Prostate gland (tissue), 2 donors: ENCODE measurements around the gene FBXO42. TPM values are rescaled to one million over a fixed set of nuclear protein-coding genes. Genes with fewer than 3 reads are reported as not detected.
"Not testable (repeated sequence)": the region's sequence is repeated elsewhere in the genome, so short reads cannot be mapped to it uniquely, and the experiment has no call there.

ENCODE experiments used
- DNase-seq: peaks from one replicate; pipeline ENCODE4 v3.0.0-alpha.2; 2019; ENCODE audit warnings: low spot score
- H3K27ac ChIP-seq, 2 donors: fragments of 200-600 bp; sonication (generic); 2 replicates each; pipeline ENCODE4 v1.5.1; 2017 to 2019
- H3K27me3 ChIP-seq: fragments of 200-600 bp; sonication (generic); replicated peaks from 2 replicates; pipeline ENCODE4 v1.5.1; 2019; ENCODE audit not compliant: insufficient read depth
- H3K36me3 ChIP-seq, 2 donors: fragments of 200-600 bp; sonication (generic); 1 replicate in 1 of 2; 2 replicates in 1 of 2; pipeline versions ENCODE4 v1.5.1 to v1.8.1; 2017 to 2019
- H3K4me1 ChIP-seq: fragments of 200-600 bp; sonication (generic); replicated peaks from 2 replicates; pipeline ENCODE4 v1.5.1; 2019
- H3K4me3 ChIP-seq, 2 donors: fragments of 200-600 bp; sonication (generic); 2 replicates each; pipeline ENCODE4 v1.5.1; 2017 to 2019
- H3K9me3 ChIP-seq: fragments of 200-600 bp; sonication (generic); 2 replicates; pipeline ENCODE4 v1.5.1; 2017
- POLR2A ChIP-seq: fragments of 450-650 bp; IDR thresholded peaks from one replicate; pipeline ENCODE4 v1.6.1; 2016; ENCODE audit warnings: antibody characterized with exemption, mild to moderate bottlenecking
- POLR2AphosphoS5 ChIP-seq: sonication (generic); formaldehyde crosslinking; IDR thresholded peaks from one replicate; pipeline ENCODE4 v1.6.1; 2017; ENCODE audit warnings: antibody characterized with exemption
- WGBS: methylation state at CpG from one replicate; pipeline ENCODE4 v1.1.5; 2018; 5-methylcytosine and 5-hydroxymethylcytosine counted together
- intact Hi-C: fragments of 100-400 bp; cut with DNase I; formaldehyde crosslinking; loops from one replicate; pipeline ENCODE4 v1.14.2; 2022
- total RNA-seq, 2 donors: library from RNA; depleted of rRNA; stranded (reverse); fragments of >200 nt; gene quantifications; one replicate each; pipeline ENCODE4 v1.1.0, GENCODE V29; 2016
- TF ChIP-seq, protein P1 (sequence below), 4 experiments: fragments of 200-600 bp in 2 of 4; fragments of 450-650 bp in 2 of 4; sonication (generic) in 2 of 4; IDR thresholded peaks; 1 replicate in 3 of 4; 2 replicates in 1 of 4; pipeline ENCODE4 v1.5.1; 2016 to 2019; ENCODE audit warnings: antibody characterized with exemption in 4 of 4, mild to moderate bottlenecking in 2 of 4, moderate library complexity in 2 of 4

The FBXO42 gene
- total RNA-seq, 2 donors from 2014 or later = 26.6 to 52.6 TPM

DNA sequence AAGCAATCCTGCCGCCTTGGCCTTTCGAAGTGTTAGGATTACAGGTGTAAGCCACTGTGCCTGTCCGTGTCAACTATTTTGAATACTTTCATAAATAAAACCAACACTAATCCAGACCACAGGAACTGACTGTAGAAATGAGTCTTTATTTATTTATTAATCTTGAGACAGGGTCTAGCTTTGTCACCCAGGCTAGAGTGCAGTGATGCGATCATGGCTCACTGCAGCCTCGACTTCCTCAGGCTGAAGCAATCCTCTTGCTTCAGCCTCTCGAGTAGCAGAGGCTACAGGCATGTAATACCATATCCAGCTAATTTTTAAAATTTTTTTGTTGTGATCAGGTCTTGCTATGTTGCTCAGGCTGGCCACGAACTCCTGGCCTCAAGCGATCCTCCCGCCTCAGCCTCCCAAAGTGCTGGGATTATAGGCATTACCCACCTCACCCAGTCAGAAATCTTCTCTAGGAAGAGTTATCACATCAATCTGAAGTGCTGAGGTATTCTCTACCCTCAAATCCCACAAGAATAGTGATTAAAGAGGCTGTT lies 93.6 kb downstream of the FBXO42 start:
- TF ChIP-seq POLR2A = no peak
- TF ChIP-seq, protein P1, sequence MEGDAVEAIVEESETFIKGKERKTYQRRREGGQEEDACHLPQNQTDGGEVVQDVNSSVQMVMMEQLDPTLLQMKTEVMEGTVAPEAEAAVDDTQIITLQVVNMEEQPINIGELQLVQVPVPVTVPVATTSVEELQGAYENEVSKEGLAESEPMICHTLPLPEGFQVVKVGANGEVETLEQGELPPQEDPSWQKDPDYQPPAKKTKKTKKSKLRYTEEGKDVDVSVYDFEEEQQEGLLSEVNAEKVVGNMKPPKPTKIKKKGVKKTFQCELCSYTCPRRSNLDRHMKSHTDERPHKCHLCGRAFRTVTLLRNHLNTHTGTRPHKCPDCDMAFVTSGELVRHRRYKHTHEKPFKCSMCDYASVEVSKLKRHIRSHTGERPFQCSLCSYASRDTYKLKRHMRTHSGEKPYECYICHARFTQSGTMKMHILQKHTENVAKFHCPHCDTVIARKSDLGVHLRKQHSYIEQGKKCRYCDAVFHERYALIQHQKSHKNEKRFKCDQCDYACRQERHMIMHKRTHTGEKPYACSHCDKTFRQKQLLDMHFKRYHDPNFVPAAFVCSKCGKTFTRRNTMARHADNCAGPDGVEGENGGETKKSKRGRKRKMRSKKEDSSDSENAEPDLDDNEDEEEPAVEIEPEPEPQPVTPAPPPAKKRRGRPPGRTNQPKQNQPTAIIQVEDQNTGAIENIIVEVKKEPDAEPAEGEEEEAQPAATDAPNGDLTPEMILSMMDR (IDR thresholded peaks at IDR 0.05) = no peak
- TF ChIP-seq POLR2AphosphoS5 = no peak
- no peak for DNase-seq
- no peaks in the 10 kb centered on the region for H3K27me3 ChIP-seq
- no peak overlapping the region for H3K4me3 ChIP-seq
- 96% methylated on average over 9 of the region's 9 CpGs for WGBS
- peaks cover 6% of the 10 kb centered on the region for H3K4me1 ChIP-seq
- H3K9me3 ChIP-seq = no peaks in the 10 kb centered on the region
- peaks cover 2 to 4% of the 10 kb centered on the region in 2 donors for H3K36me3 ChIP-seq
- intact Hi-C loops = no loop called here
- H3K27ac ChIP-seq = no peak overlapping the region

DNA sequence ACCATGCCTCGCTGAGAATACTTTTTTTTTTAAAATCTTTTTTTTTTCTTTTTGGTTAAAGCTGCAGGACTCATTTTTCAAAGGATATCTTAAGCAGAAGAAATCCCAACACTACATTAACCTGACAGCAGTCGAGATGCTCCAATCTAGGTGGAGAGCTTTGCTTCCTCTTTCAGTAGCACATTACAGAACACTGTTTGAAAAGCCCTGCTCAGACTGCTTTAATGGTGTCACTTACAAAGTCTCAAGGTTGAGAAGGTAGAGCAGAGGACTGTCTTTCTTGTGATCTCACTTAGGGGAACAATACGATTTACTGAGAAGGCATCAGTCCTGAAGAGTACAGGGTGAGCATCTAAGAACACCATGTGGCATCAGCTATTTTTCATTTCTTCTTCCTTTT lies 94.3 kb downstream of the FBXO42 start:
- TF ChIP-seq POLR2AphosphoS5 = no peak
- TF ChIP-seq, protein P1 (IDR thresholded peaks at IDR 0.05) = no peak
- TF ChIP-seq POLR2A = no peak
- intact Hi-C loops = no loop called here
- WGBS = 91% methylated on average over 3 of the region's 3 CpGs

DNA sequence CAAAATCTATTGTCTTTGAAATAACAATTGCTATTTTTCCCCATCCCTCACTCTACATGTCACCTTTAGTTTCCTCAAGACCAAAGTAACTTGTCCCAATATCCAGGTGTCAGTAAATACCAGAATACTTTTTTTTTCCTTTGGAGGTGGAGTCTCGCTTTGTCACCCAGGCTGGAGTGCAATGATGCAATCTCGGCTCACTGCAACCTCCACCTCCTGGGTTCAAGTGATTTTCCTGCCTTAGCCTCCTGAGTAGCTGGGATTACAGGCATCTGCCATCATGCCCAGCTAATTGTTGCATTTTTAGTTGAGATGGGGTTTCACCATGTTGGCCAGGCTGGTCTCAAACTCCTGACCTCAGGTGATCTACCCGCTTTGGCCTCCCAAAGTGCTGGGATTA lies 94.7 kb downstream of the FBXO42 start:
- H3K4me1 ChIP-seq, H3K9me3 ChIP-seq, H3K36me3 ChIP-seq, H3K4me3 ChIP-seq, DNase-seq, H3K27ac ChIP-seq, H3K27me3 ChIP-seq, intact Hi-C loops: not testable (repeated sequence)
- WGBS = 93% methylated on average over 3 of the region's 3 CpGs

More for the DNA sequence above, 94.3 kb downstream of the FBXO42 start:
- peaks cover 7% of the 10 kb centered on the region for H3K4me1 ChIP-seq
- no peaks in the 10 kb centered on the region for H3K9me3 ChIP-seq
- H3K27ac ChIP-seq = no peak overlapping the region
- H3K4me3 ChIP-seq = no peak overlapping the region
- H3K36me3 ChIP-seq = peaks cover 2 to 4% of the 10 kb centered on the region in 2 donors
- no peak for DNase-seq
- no peaks in the 10 kb centered on the region for H3K27me3 ChIP-seq

GRCh38 chr1:16256478-16256877 lies 95.8 kb downstream of the FBXO42 start:
- DNase-seq = no peak
- TF ChIP-seq POLR2A = no peak
- TF ChIP-seq POLR2AphosphoS5 = no peak
- TF ChIP-seq, protein P1 (IDR thresholded peaks at IDR 0.05) = no peak
- no peak overlapping the region for H3K27ac ChIP-seq
- intact Hi-C loops = no loop called here
- H3K27me3 ChIP-seq = no peaks in the 10 kb centered on the region
- whole genome bisulfite sequencing = 81% methylated on average over 4 of the region's 4 CpGs
- no peaks in the 10 kb centered on the region for H3K9me3 ChIP-seq
- no peak overlapping the region for H3K4me3 ChIP-seq
- H3K4me1 ChIP-seq = peaks cover 4% of the 10 kb centered on the region
- peaks cover 4 to 7% of the 10 kb centered on the region in 2 donors for H3K36me3 ChIP-seq

DNA sequence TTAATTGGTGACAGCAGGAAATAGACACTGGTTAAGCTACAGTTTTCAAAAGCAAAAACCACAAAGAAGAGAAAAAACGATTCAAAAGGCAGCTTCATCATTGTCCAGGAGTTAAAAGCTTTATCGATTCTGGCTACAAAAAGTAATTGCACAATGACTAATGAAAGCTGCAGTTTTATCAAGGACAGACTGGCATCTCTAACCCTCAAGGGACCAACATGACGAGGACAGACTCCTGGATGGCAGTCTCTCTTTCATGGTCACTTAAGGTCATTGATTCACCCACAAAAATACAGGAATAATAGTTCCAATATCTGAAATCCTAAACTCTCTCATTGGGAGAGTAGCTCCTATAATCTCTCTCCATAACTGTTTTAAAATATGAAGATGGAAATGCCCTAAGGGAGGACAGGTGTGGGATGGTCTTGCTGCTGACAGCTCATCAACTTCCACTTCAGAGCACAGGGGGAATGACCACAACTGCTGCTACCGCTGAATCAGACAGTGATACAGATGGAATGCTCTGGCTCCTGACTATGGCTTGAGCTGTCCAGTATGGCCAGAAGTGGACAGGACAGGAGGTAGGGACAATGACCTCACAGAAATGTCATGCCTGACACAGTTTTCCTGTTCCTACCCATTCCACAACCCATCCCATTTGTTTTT lies 97.9 kb downstream of the FBXO42 start:
- 79% methylated on average over 4 of the region's 4 CpGs for WGBS
- H3K9me3 ChIP-seq = no peaks in the 10 kb centered on the region
- intact Hi-C loops = no loop called here
- H3K27ac ChIP-seq = no peak overlapping the region
- peaks cover 4% of the 10 kb centered on the region for H3K4me1 ChIP-seq
- no peak overlapping the region for H3K4me3 ChIP-seq
- H3K36me3 ChIP-seq = peaks cover 4 to 7% of the 10 kb centered on the region in 2 donors
- no peak for DNase-seq
- no peaks in the 10 kb centered on the region for H3K27me3 ChIP-seq
- TF ChIP-seq POLR2A = no peak

- Histone ChIP-seq H3K27ac (peak overlapping the region in 1 of 2 donors; percentile 20), H3K36me3 (peaks cover 4 to 7% of the 10 kb centered on the region in 2 donors), H3K27me3 (no peaks in the 10 kb centered on the region), H3K9me3 (no peaks in the 10 kb centered on the region), H3K4me1 (peaks cover 4% of the 10 kb centered on the region), H3K4me3 (no peak overlapping the region)
- intact Hi-C loops = no loop called here
- 56% methylated on average over 5 of the region's 5 CpGs for WGBS
- no peak for TF ChIP-seq POLR2A
- TF ChIP-seq, protein P1 (IDR thresholded peaks at IDR 0.05) = no peak
- TF ChIP-seq POLR2AphosphoS5 = peak; percentile 30
- DNase-seq = no peak
Observed at GRCh38 chr1:16253332-16253922, 98.9 kb downstream of the FBXO42 start.
